ENCODE measurements around the gene ARR3.

DNA sequence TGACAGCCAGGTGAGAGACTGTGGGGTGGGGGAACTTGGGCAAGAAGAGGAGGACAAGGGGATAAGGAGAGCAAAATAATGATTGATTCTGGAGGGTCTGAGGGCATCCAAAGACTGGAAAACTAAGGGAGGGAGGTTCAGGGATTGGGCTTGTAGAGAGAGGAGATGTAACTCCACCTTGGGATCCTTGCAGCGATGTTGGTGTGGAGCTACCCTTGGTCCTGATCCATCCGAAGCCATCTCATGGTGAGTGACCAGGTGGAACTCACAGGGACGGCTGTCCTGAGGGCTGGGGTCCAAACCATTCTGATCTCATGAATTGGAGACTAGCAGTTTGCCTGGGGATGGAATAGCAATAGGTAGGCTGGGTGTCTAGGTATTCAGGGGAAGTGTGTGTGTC, 12.4 kb downstream of the ARR3 start:
- TF ChIP-seq EZH2 (IDR thresholded peaks at IDR 0.05; ENCODE audit: borderline replicate concordance, low read depth, low read length, severe bottlenecking) (no peak), POLR2AphosphoS5 (IDR thresholded peaks at IDR 0.05; ENCODE audit: insufficient read depth, low read depth, low read length) (no peak), JUN (IDR thresholded peaks at IDR 0.05; ENCODE audit: borderline replicate concordance, insufficient read depth, insufficient read length, low read depth) (no peak), MAX (IDR thresholded peaks at IDR 0.05; ENCODE audit: insufficient read depth, insufficient read length) (no peak), MYC (IDR thresholded peaks at IDR 0.05; ENCODE audit: low read depth, low read length) (no peak)
- TF ChIP-seq, protein P1, sequence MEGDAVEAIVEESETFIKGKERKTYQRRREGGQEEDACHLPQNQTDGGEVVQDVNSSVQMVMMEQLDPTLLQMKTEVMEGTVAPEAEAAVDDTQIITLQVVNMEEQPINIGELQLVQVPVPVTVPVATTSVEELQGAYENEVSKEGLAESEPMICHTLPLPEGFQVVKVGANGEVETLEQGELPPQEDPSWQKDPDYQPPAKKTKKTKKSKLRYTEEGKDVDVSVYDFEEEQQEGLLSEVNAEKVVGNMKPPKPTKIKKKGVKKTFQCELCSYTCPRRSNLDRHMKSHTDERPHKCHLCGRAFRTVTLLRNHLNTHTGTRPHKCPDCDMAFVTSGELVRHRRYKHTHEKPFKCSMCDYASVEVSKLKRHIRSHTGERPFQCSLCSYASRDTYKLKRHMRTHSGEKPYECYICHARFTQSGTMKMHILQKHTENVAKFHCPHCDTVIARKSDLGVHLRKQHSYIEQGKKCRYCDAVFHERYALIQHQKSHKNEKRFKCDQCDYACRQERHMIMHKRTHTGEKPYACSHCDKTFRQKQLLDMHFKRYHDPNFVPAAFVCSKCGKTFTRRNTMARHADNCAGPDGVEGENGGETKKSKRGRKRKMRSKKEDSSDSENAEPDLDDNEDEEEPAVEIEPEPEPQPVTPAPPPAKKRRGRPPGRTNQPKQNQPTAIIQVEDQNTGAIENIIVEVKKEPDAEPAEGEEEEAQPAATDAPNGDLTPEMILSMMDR (IDR thresholded peaks at IDR 0.05; ENCODE audit: extremely low read depth in 1 of 2, insufficient read depth in 1 of 2, low read depth in 1 of 2, low read length in 2 of 2) = no peak
